Stimulated activated naive CD8-positive, alpha-beta T cell treated with anti-CD3 and anti-CD28 coated beads, Interleukin-15, amount 100 ng/mL, for 72 hours (primary cell): ENCODE data around the gene AFMID.
"Not testable (repeated sequence)": the region's sequence is repeated elsewhere in the genome, so short reads cannot be mapped to it uniquely, and the experiment has no call there.

Experiments used
- ATAC-seq: fragments of 150-1000 bp; cut with Tn5 transposase; 2 replicates; pipeline ENCODE4 v1.10.0; 2021; ENCODE audit warnings: mild to moderate bottlenecking, moderate library complexity
- DNase-seq, 2 donors: peaks; one replicate each; pipeline ENCODE4 v3.0.0; 2021 to 2022
- H3K27ac Mint-ChIP-seq, 2 donors: one replicate each; pipeline ENCODE4 v1.8.0; 2022; ENCODE audit warnings: mild to moderate bottlenecking in 2 of 2, mixed read lengths in 2 of 2, moderate library complexity in 2 of 2
- H3K27me3 Mint-ChIP-seq: one replicate; pipeline ENCODE4 v1.8.0; 2022; ENCODE audit warnings: mixed read lengths
- H3K4me1 Mint-ChIP-seq: one replicate; pipeline ENCODE4 v1.8.0; 2022; ENCODE audit warnings: mild to moderate bottlenecking, mixed read lengths
- H3K4me3 Mint-ChIP-seq, 2 donors: one replicate each; pipeline ENCODE4 v1.8.0; 2022; ENCODE audit warnings: mild to moderate bottlenecking in 2 of 2, mixed read lengths in 2 of 2, moderate library complexity in 1 of 2
- H3K9me3 Mint-ChIP-seq, 2 donors: one replicate each; pipeline ENCODE4 v1.8.0; 2022; ENCODE audit warnings: mixed read lengths in 2 of 2

AFMID gene

DNA sequence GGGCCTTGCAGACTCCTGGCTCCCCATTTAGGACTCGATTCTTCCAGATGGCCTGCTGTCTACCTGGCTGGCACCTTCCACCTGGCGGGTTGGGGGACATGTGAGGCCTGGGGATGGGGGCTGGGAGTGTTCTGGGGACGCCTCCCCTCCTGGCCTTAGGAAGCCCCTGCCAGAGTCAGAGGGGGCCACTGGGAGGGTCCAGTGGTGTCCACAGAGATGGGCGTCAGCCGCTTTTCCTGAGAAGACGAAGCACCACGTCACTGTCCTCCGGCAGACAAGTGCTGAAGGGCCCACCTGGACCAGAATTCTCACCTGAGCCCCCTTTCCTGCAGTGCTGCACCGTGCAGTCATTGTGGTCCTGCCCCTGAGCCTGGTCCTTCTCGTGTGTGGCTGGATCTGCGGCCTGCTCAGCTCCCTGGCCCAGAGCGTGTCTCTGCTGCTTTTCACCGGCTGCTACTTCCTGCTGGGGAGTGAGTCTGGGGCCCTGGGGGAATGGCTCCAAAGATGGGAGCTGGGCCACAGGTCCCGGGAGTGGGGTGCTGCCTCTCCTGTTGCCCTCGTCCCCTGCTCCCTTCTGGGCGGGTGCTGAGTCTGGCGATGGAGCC lies 47.2 kb downstream of the AFMID start:
- ATAC-seq (no peak), DNase-seq (no peak)
- Mint-ChIP-seq H3K4me3 (no peak overlapping the region), H3K4me1 (peaks cover 30% of the 10 kb centered on the region), H3K27me3 (peaks cover 47% of the 10 kb centered on the region), H3K9me3 (no peaks in the 10 kb centered on the region), H3K27ac (no peak overlapping the region)

DNA sequence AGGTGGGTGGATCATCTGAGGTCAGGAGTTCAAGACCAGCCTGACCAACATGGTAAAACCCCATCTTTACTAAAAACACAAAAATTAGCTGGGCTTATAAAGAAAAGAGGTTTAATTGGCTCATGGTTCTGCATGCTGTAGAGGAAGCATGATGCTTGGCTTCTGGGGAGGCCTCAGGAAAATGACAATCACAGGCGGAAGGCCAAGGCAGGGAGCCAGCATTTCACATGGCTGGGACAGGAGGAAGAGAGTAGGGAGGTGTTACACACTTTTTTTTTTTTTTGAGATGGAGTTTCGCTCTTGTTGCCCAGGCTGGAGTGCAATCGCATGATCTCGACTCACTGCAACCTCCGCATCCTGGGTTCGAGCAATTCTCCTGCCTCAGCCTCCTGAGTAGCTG lies 47.9 kb downstream of the AFMID start:
- Mint-ChIP-seq H3K4me1 (peaks cover 30% of the 10 kb centered on the region), H3K27me3 (peaks cover 40% of the 10 kb centered on the region)
- not testable (repeated sequence) for H3K27ac Mint-ChIP-seq, H3K9me3 Mint-ChIP-seq, H3K4me3 Mint-ChIP-seq, DNase-seq, ATAC-seq

DNA sequence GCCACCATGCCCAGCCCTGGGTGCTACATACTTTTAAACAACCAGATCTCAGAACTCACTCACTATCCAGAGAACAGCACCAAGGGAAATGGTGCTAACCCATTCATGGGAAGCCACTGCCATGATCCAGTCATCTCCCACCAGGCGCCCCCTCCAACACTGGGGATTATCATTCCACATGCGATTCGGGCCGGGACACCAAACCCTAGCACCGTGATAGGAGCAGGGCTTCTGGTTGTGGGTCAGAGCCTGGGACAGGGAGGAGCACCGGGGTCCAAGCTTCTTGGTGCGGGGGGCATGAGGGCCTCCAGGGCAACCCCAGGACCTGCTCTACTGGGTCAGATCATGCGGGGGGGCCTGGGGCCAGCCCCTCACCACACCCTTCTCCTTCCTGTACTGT lies 48.7 kb downstream of the AFMID start:
- Mint-ChIP-seq H3K4me3 (no peak overlapping the region), H3K27ac (no peak overlapping the region), H3K27me3 (peaks cover 32% of the 10 kb centered on the region), H3K4me1 (peaks cover 22% of the 10 kb centered on the region), H3K9me3 (no peaks in the 10 kb centered on the region)
- no peak for ATAC-seq
- no peak for DNase-seq

DNA sequence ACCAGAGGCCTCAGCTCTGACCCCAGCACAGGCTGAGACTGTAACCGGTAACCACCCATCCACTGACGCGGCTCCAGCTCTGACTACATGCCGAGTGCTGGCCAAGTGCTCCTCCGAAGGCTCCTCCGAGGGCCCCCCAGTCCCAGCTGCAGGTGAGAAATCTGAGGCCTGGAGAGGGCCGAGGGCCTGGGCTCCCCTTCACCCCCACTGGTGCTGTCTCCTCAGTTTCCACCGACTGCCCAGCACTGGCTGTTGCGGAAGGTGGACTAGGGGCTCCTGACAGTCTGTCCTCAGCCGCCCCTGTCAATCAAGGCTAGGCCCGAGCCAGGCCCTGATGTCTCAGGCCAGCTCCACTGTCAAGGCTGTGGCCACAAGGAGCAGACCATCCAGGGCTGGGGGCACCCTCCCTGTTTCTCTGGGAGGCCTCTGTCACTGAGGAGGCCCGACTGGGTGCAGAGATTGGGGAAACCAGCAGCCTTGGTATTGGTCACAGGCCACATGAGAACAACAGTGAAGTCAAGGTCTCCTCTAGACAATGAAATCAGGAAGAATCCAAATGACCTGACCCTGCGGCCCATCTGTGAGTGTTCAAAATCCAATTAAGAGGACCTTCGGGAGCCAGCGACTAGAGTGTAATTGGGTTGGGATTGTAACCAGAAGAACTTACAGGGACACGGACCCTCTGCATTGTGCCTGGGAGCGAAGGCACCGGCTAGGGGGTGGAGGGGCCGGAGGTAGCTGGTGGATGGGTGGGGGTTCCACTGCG lies 49.4 kb downstream of the AFMID start:
- Mint-ChIP-seq H3K27ac (no peak overlapping the region), H3K27me3 (peaks cover 25% of the 10 kb centered on the region), H3K4me1 (peaks cover 16% of the 10 kb centered on the region), H3K4me3 (no peak overlapping the region), H3K9me3 (no peaks in the 10 kb centered on the region)
- DNase-seq (no peak), ATAC-seq (no peak)

DNA sequence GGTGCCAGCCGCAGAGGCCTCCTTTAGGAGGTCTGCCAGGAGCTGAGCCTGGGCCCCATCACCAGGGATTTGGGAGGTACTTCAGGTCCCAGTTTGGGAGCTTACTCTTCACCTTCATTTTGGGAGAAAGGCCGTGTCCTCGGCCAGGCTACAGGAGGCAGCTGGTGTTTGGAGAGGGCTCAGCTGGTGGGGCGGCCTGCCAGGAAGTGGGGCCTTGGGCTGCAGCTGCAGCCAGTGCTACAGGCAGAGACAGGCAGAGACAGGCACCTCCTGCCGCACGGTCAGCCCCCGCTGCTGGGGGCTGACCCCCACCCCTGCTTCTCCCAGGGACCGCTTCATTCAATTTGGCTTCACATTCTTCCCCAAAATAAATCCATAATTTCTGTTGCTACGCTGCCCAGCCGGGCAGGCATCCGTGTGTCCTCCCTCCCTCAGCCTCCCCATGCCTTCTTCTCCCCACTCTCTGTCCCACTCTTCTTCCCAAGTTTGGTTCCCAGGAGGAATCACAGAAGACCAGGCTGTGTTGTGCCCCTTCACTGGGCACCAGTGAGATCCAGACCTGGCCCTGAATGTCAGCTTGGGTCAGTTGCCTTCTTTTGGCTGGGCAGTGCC lies 50.3 kb downstream of the AFMID start:
- no peak for DNase-seq
- ATAC-seq, result no peak
- Mint-ChIP-seq H3K4me3 (no peak overlapping the region), H3K27me3 (peaks cover 15% of the 10 kb centered on the region), H3K4me1 (peaks cover 16% of the 10 kb centered on the region), H3K9me3 (no peaks in the 10 kb centered on the region), H3K27ac (peak overlapping the region in 1 of 2 donors; percentile 21)

DNA sequence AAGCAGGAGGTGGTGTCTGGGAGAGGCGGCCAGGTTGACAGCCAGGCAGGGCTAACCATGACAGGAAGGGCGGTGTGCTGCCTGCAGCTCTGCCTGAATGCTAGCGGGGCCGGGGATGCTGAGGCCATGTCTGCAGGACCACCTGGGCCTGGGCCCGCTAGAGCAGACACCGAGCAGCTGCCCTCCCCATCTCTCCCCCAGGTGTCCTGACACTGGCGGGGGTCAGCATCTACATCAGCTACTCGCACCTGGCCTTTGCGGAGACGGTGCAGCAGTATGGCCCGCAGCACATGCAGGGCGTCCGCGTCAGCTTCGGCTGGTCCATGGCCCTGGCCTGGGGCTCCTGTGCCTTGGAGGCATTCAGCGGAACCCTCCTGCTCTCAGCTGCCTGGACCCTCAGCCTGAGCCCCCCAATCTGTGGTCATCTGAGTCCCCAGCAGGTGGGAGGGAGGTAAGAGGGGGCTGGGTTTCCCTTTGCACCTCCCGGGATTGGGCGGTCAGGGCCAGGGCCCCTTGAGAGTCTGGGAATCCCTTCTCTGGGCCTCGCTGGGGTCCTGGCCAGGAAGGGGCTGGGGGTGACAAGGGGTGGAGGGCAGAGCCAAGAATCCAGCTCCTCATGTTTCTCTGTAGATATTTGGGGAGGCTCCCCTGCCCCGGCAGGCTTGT lies 51.8 kb downstream of the AFMID start:
- Mint-ChIP-seq H3K4me3 (no peak overlapping the region), H3K27me3 (peaks cover 4% of the 10 kb centered on the region), H3K27ac (no peak overlapping the region), H3K9me3 (no peaks in the 10 kb centered on the region), H3K4me1 (peaks cover 18% of the 10 kb centered on the region)
- ATAC-seq (no peak), DNase-seq (no peak)

DNA sequence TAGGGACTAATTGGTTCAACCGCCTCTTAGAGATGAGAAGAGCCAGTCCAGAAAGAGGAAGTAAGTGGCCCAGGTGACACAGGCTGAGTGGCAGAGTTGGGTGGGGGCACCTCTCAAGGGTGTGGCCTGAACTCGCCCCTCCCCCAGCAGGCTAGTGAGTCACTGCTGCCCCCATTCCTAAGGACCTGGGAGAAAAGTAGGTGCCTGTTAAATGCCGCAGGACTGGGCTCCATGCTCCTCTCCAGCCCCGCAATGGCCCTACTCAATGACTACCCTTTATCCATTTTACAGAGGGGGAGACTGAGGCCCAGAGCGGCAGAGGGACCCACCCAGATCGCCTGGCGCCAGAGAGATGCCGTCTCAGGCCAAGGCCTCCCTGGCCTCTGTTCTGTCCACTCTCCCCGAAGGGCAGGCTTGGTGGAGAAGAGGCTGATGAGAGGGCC lies 52.3 kb downstream of the AFMID start:
- no peak for ATAC-seq
- no peaks in the 10 kb centered on the region for H3K9me3 Mint-ChIP-seq
- peaks cover 18% of the 10 kb centered on the region for H3K4me1 Mint-ChIP-seq

DNA sequence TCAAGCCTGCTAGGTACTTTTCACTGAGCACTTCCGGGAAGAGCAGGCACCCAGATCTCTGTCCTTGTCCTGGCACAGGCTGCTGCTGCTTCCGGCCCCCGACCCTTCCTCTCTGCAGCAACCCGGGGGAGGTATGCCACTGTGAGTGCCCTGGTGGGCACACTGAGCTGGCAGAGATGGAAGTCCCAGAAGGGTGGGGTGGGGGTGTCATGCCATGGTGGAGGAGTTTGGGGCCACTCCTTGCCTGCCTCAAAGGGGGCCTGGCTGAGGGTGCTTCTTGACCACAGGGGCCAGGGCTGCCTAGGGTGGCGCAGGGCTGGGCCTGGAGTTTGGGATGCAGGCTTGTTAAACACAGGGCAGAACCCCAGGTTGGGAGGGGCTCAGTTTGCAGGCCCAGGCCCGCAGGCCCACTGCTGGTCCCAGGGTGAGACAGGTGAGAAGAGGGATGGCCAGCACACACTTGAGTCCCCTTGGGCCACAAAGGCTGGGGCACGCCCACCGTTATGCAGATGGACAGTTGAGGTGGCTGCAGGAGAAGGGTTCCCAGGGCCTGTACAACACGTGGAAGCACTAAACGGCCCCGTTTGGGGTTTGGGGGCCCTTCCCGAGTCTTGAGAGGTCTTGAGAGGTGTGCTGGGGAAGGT lies 53.0 kb downstream of the AFMID start:
- ATAC-seq (no peak), DNase-seq (no peak)
- peaks cover 18% of the 10 kb centered on the region for H3K4me1 Mint-ChIP-seq
- no peak overlapping the region for H3K27ac Mint-ChIP-seq
- H3K4me3 Mint-ChIP-seq, result no peak overlapping the region
- H3K27me3 Mint-ChIP-seq, result no peaks in the 10 kb centered on the region
- no peaks in the 10 kb centered on the region for H3K9me3 Mint-ChIP-seq

More for the DNA sequence above, 52.3 kb downstream of the AFMID start:
- H3K4me3 Mint-ChIP-seq, result no peak overlapping the region
- DNase-seq, result no peak
- H3K27ac Mint-ChIP-seq, result no peak overlapping the region
- H3K27me3 Mint-ChIP-seq, result no peaks in the 10 kb centered on the region

DNA sequence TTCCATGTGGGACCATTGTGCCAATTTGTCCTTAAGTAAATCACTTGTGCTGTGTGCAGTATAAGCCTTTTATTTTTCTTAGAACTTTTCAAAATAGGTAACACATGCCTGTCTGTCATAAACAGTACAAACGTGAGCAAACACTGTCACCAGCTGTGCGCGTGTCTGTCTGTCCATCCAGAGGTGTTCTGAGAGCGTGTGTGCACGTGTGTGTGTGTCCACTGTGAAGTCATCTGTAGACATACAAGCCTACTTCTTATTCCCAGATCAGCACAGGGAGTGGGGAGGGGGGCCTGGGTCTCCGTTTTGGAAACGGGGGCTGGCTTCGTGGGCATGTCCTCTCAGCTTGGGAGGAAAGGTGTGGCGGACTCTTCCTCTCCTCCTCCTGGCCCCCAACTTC lies 53.7 kb downstream of the AFMID start:
- Mint-ChIP-seq H3K27me3 (no peaks in the 10 kb centered on the region), H3K9me3 (no peaks in the 10 kb centered on the region), H3K4me1 (peaks cover 18% of the 10 kb centered on the region), H3K27ac (no peak overlapping the region), H3K4me3 (no peak overlapping the region)
- DNase-seq (no peak), ATAC-seq (no peak)

DNA sequence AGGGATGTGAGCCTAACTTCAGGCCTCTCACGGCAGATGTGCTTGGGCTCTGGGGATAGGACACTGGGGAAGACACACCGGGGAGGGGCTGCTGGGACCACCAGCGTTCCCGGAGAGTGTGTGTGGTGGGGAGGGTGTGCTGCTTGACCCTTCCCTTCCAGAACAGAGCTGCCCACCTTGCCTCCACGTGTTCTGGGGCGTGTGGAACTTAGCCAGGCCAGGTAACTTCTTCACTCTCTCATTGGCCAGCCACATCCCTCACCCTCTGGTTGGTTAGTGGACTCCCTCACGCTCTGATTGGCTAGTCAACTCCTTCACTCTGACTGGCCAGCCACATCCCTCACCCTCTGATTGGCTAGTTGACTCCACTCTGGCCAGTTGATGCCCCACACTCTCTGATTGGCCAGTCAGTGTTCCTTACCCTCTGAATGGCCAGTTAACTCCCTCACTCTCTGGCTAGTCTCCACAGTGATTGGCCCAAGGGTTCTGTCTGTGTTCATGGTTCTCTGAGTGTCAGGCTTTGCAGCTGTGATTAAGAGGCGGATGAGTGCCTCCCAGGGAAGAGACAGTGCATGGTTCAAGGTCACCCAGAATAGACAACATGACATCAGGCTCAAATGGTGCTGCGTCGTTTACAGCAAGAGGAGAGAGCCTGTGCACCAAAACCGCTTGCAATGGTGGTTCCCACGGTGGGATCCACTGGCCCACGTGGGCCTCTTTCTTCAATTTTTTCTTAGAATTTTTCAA lies 54.3 kb downstream of the AFMID start:
- Mint-ChIP-seq H3K27ac (peak overlapping the region in 1 of 2 donors; percentile 64), H3K9me3 (no peaks in the 10 kb centered on the region), H3K27me3 (no peaks in the 10 kb centered on the region), H3K4me3 (no peak overlapping the region), H3K4me1 (peaks cover 18% of the 10 kb centered on the region)
- peak; percentile 33 for ATAC-seq
- DNase-seq, result no peak

DNA sequence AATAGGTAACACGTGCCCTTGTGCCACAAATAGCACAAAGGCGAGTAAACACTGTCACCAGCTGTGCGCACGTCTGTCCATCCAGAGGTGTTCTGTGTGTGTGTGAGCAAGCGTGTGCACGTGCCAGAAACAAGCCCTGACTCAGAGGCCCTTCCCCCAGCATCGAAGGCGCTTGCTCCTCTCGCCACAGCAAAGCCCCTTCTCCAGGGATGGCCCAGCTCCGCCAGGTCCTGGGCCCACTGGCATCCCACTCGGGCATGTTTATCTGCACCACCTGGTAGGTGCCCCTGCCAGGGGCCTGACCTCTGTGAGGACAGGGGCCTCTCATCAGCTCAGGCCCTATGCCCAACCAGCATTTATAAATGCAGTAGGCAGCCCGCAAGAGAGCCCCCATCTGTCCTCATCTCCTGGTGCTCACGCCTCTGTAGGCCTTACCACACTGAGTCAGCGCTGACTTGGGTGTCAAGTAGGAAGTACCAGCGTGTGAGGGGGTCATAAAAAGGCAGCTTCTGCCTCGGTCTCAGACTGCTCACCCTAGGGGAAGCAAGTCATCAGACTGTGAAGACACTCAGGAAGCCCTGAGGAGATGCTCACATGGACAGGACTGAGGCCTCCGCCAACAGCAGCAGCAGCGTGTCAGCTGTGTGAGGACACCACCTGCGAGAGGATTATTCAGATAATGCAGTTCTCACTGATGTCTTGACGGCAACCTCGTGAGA lies 55.0 kb downstream of the AFMID start:
- Mint-ChIP-seq H3K27me3 (no peaks in the 10 kb centered on the region), H3K27ac (no peak overlapping the region), H3K4me3 (no peak overlapping the region), H3K4me1 (peaks cover 18% of the 10 kb centered on the region), H3K9me3 (no peaks in the 10 kb centered on the region)
- ATAC-seq (peak; percentile 62), DNase-seq (no peak)

DNA sequence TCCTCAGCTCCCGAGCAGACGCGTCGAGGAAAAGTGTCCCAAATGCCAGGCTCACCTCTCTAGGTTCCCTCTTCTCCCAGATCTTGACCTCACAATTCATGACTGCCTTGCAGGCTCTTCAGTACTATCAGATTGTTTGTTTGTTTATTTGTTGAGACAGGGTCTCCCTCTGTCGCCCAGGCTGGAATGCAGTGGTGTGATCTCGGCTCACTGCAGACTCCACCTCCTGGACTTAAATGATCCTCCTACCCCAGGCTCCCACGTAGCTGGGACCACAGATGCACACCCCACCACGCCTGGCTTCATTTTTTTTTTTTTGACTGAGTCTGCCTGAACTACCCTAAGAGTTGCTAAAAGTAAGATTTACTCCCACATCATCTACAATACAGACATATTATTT lies 60.1 kb downstream of the AFMID start:
- Mint-ChIP-seq H3K4me1 (peaks cover 38% of the 10 kb centered on the region), H3K9me3 (no peaks in the 10 kb centered on the region), H3K4me3 (no peak overlapping the region), H3K27ac (no peak overlapping the region), H3K27me3 (no peaks in the 10 kb centered on the region)
- ATAC-seq (no peak), DNase-seq (no peak)

DNA sequence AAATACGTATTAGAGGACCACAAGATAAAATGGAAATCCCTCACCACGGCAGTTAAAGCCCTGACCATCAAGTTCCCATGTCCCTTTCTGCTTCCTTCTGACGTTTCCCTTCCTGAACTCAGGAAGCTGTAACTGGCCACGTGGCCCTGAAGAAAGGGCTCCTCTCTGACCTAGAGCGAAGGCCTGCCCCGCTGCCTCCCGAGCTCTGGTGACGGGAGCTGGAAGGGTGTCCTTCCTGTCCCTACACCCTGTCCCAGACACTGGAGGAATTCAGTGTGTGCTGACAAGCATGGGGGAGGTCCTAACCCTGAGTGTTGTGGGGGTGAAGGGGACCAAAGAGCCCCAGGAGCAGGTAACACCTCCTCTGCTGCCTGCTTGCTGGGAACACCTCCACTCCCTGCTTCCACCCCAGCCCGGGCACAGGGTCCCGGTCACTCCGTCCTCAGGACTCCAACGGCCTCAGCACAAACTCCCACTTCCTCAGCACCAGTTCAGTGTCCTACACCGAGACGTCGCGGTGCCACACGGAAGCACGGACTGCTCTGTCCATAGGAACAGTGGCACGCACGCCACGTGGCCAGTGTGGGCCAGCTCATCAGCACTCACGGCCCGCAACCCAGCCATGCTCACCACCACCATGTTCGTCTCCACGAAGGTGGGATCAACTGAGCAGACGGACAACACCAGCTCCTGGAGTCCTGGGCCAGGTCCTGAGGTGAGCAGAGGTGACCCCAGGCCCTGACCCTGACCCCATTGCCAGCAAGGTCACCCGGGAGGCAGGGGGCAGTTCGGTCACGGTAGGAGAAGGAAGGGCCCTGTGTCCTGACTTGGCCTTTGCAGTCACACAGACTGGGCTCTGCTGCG lies 61.1 kb downstream of the AFMID start:
- DNase-seq, result no peak
- Mint-ChIP-seq H3K9me3 (no peaks in the 10 kb centered on the region), H3K4me1 (peaks cover 38% of the 10 kb centered on the region), H3K27me3 (no peaks in the 10 kb centered on the region), H3K27ac (no peak overlapping the region), H3K4me3 (no peak overlapping the region)
- ATAC-seq, result no peak
